Gastroesophageal sphincter (tissue), 4 donors: Measurements from ENCODE around the gene TEX12. TPM values are rescaled to one million over a fixed set of nuclear protein-coding genes. Genes with fewer than 3 reads are reported as not detected.

ENCODE experiments used
- ATAC-seq: fragments of 150-250 bp; one replicate; pipeline ENCODE4 v1.9.1; 2016; ENCODE audit warnings: mild to moderate bottlenecking, moderate library complexity
- H3K27ac ChIP-seq, 4 donors: fragments of 200-600 bp; sonication (generic) in 3 of 4; 1 replicate in 3 of 4; 2 replicates in 1 of 4; pipeline ENCODE4 v1.5.1; 2016 to 2019
- H3K27me3 ChIP-seq: fragments of 200-600 bp; sonication (generic); one replicate; pipeline ENCODE4 v1.5.1; 2019
- H3K36me3 ChIP-seq, 2 donors: fragments of 200-600 bp; sonication (generic); one replicate each; pipeline ENCODE4 v1.5.1; 2019; ENCODE audit warnings: control low read depth in 1 of 2
- H3K4me1 ChIP-seq, 3 donors: fragments of 200-600 bp; sonication (generic); 1 replicate in 2 of 3; 2 replicates in 1 of 3; pipeline ENCODE4 v1.5.1; 2016 to 2019; ENCODE audit warnings: control low read depth in 2 of 3
- H3K4me3 ChIP-seq, 2 donors: fragments of 200-600 bp; sonication (generic); one replicate each; pipeline ENCODE4 v1.5.1; 2019; ENCODE audit warnings: mild to moderate bottlenecking in 1 of 2, moderate library complexity in 1 of 2
- H3K9me3 ChIP-seq, 3 donors: fragments of 200-600 bp; sonication (generic); one replicate each; pipeline ENCODE4 v1.5.1; 2017 to 2019; ENCODE audit warnings: control low read depth in 2 of 3
- CTCF ChIP-seq, 4 experiments: fragments of 200-600 bp in 2 of 4; fragments of 450-650 bp in 2 of 4; sonication (generic) in 1 of 4; IDR thresholded peaks; one replicate each; pipeline ENCODE4 v1.5.1; 2017 to 2019; ENCODE audit warnings: antibody characterized with exemption in 4 of 4, mild to moderate bottlenecking in 2 of 4, moderate library complexity in 2 of 4
- EP300 ChIP-seq: sonication (generic); formaldehyde crosslinking; IDR thresholded peaks from one replicate; pipeline ENCODE4 v1.6.1; 2017; ENCODE audit warnings: antibody characterized with exemption, mild to moderate bottlenecking
- POLR2A ChIP-seq, 2 donors: fragments of 450-650 bp; IDR thresholded peaks; one replicate each; pipeline ENCODE4 v1.6.1; 2017; ENCODE audit warnings: antibody characterized with exemption in 2 of 2, mild to moderate bottlenecking in 2 of 2, moderate library complexity in 1 of 2
- POLR2AphosphoS5 ChIP-seq: sonication (generic); formaldehyde crosslinking; IDR thresholded peaks from one replicate; pipeline ENCODE4 v1.6.1; 2017; ENCODE audit warnings: antibody characterized with exemption
- WGBS, 2 donors: methylation state at CpG; one replicate each; pipeline ENCODE4 v1.1.5; 2018; ENCODE audit warnings: low coverage in 1 of 2; 5-methylcytosine and 5-hydroxymethylcytosine counted together
- total RNA-seq, 4 donors: library from RNA; depleted of rRNA; stranded (reverse); fragments of >200 nt; gene quantifications; one replicate each; pipeline ENCODE4 v1.1.0, GENCODE V29; 2016

TEX12 gene
- total RNA-seq, 4 donors from 2014 or later, result not detected

GRCh38 chr11:112128483-112129121 lies 38.6 kb upstream of the TEX12 start:
- WGBS, 2 donors, result 46% methylated on average over 3 of the region's 3 CpGs
- Histone ChIP-seq H3K27me3 (no peaks in the 10 kb centered on the region), H3K27ac (peak overlapping the region in 2 of 4 donors; percentile 2 to 41)

GRCh38 chr11:112129656-112130055 lies 37.5 kb upstream of the TEX12 start:
- Histone ChIP-seq H3K4me1 (peaks cover 0 to 12% (median 6%) of the 10 kb centered on the region in 3 donors), H3K9me3 (no peaks in the 10 kb centered on the region), H3K36me3 (no peaks in the 10 kb centered on the region), H3K4me3 (no peak overlapping the region), H3K27ac (no peak overlapping the region), H3K27me3 (no peaks in the 10 kb centered on the region)
- ATAC-seq, result peak; percentile 58
- WGBS, 2 donors, result 91% methylated on average over 5 of the region's 5 CpGs; no CpG with 5 or more reads in 1 of the 2 donors
- no peak for TF ChIP-seq POLR2A (IDR thresholded peaks at IDR 0.05)
- no peak for TF ChIP-seq POLR2AphosphoS5
- no peak for TF ChIP-seq CTCF (IDR thresholded peaks at IDR 0.05)
- TF ChIP-seq EP300, result no peak

More at GRCh38 chr11:112128483-112129121, 38.6 kb upstream of the TEX12 start:
- Histone ChIP-seq H3K4me1 (peaks cover 0 to 12% (median 6%) of the 10 kb centered on the region in 3 donors), H3K9me3 (no peaks in the 10 kb centered on the region), H3K36me3 (no peaks in the 10 kb centered on the region), H3K4me3 (no peak overlapping the region)
- peak; percentile 60 for ATAC-seq
- TF ChIP-seq EP300 (no peak), CTCF (IDR thresholded peaks at IDR 0.05) (no peak), POLR2A (IDR thresholded peaks at IDR 0.05) (no peak), POLR2AphosphoS5 (no peak)

GRCh38 chr11:112132737-112133136 lies 34.4 kb upstream of the TEX12 start:
- H3K4me3 ChIP-seq, result no peak overlapping the region
- no peaks in the 10 kb centered on the region for H3K9me3 ChIP-seq
- TF ChIP-seq POLR2AphosphoS5 (no peak), POLR2A (IDR thresholded peaks at IDR 0.05) (no peak), CTCF (IDR thresholded peaks at IDR 0.05) (no peak), EP300 (no peak)
- H3K36me3 ChIP-seq, result no peaks in the 10 kb centered on the region
- peaks cover 0 to 12% (median 6%) of the 10 kb centered on the region in 3 donors for H3K4me1 ChIP-seq
- no peak overlapping the region for H3K27ac ChIP-seq
- 66% methylated on average over 2 of the region's 2 CpGs; no CpG with 5 or more reads in 1 of the 2 donors for WGBS, 2 donors
- H3K27me3 ChIP-seq, result no peaks in the 10 kb centered on the region
- no peak for ATAC-seq

- Histone ChIP-seq H3K4me1 (no peaks in the 10 kb centered on the region), H3K27ac (no peak overlapping the region), H3K27me3 (no peaks in the 10 kb centered on the region), H3K36me3 (no peaks in the 10 kb centered on the region), H3K9me3 (no peaks in the 10 kb centered on the region), H3K4me3 (no peak overlapping the region)
- ATAC-seq, result no peak
- TF ChIP-seq EP300 (no peak), POLR2AphosphoS5 (no peak), CTCF (IDR thresholded peaks at IDR 0.05) (no peak), POLR2A (IDR thresholded peaks at IDR 0.05) (no peak)
- WGBS, 2 donors, result 74 to 84% methylated on average over 3 of the region's 4 CpGs
Measured at GRCh38 chr11:112134473-112134872, 32.7 kb upstream of the TEX12 start.

GRCh38 chr11:112143597-112143996 lies 23.6 kb upstream of the TEX12 start:
- ATAC-seq, result no peak
- H3K4me3 ChIP-seq, result no peak overlapping the region
- H3K36me3 ChIP-seq, result peaks cover 0 to 13% of the 10 kb centered on the region in 2 donors
- peaks cover 0 to 8% (median 0%) of the 10 kb centered on the region in 3 donors for H3K9me3 ChIP-seq
- H3K4me1 ChIP-seq, result no peaks in the 10 kb centered on the region
- no peak overlapping the region for H3K27ac ChIP-seq
- H3K27me3 ChIP-seq, result no peaks in the 10 kb centered on the region
- 89 to 100% methylated on average over 2 to 3 of the region's 3 CpGs for WGBS, 2 donors
- TF ChIP-seq POLR2AphosphoS5 (no peak), POLR2A (IDR thresholded peaks at IDR 0.05) (no peak), CTCF (IDR thresholded peaks at IDR 0.05) (no peak), EP300 (no peak)
